Keratinocyte (primary cell): ENCODE results near the gene FASTKD1.
"Not testable (repeated sequence)": the region's sequence is repeated elsewhere in the genome, so short reads cannot be mapped to it uniquely, and the experiment has no call there.

Source experiments
- EZH2 ChIP-seq: IDR thresholded peaks from one replicate; pipeline ENCODE4 v1.6.1; 2012; ENCODE audit warnings: inconsistent platforms, mild to moderate bottlenecking, low read length, moderate library complexity
- TF ChIP-seq, protein P1 (sequence below), 3 experiments: IDR thresholded peaks in 1 of 3; conservative IDR thresholded peaks in 1 of 3; optimal IDR thresholded peaks in 1 of 3; 2 replicates in 2 of 3; 3 replicates in 1 of 3; pipeline versions ENCODE3 to v1.5.1; 2011; ENCODE audit warnings: low read length in 3 of 3, mild to moderate bottlenecking in 3 of 3, moderate library complexity in 2 of 3, control low read depth in 1 of 3, inconsistent platforms in 1 of 3; ENCODE audit not compliant: insufficient read depth in 2 of 3; ENCODE audit errors: extremely low read depth in 1 of 3

DNA sequence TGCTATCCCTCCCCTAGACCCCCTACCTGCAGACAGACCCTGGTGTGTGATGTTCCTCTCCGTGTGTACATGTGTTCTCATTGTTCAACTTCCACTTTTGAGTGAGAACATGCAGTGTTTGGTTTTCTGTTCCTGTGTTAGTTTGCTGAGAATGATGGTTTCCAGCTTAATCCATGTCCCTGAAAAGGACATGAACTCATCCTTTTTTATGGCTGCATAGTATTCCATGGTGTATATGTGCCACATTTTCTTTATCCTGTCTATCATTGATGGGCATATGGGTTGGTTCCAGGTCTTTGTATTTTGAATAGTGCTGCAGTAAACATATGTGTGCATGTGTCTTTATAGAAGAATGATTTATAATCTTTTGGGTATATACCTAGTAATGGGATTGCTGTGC is 42.3 kb upstream of the FASTKD1 start:
- TF ChIP-seq, protein P1, sequence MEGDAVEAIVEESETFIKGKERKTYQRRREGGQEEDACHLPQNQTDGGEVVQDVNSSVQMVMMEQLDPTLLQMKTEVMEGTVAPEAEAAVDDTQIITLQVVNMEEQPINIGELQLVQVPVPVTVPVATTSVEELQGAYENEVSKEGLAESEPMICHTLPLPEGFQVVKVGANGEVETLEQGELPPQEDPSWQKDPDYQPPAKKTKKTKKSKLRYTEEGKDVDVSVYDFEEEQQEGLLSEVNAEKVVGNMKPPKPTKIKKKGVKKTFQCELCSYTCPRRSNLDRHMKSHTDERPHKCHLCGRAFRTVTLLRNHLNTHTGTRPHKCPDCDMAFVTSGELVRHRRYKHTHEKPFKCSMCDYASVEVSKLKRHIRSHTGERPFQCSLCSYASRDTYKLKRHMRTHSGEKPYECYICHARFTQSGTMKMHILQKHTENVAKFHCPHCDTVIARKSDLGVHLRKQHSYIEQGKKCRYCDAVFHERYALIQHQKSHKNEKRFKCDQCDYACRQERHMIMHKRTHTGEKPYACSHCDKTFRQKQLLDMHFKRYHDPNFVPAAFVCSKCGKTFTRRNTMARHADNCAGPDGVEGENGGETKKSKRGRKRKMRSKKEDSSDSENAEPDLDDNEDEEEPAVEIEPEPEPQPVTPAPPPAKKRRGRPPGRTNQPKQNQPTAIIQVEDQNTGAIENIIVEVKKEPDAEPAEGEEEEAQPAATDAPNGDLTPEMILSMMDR (optimal IDR thresholded peaks at IDR 0.05 in 1 of 3, IDR thresholded peaks at IDR 0.05 in 1 of 3, conservative IDR thresholded peaks at IDR 0.05 in 1 of 3; ENCODE audit: extremely low read depth in 1 of 3, insufficient read depth in 2 of 3, low read length in 3 of 3) = not testable (repeated sequence)
- not testable (repeated sequence) for TF ChIP-seq EZH2
